RWPE2 (cell line): ENCODE data around the gene KCNMA1.

Source experiments
- ATAC-seq: fragments of 200-7000 bp; cut with Tn5 transposase; 3 replicates; pipeline ENCODE4 v1.9.1; 2021; ENCODE audit warnings: low read depth
- DNase-seq: peaks from one replicate; pipeline ENCODE4 v3.0.0-alpha.2; 2020; ENCODE audit warnings: low spot score
- H3K27ac ChIP-seq: fragments of 450-650 bp; 2 replicates; pipeline ENCODE4 v1.5.1; 2017; ENCODE audit warnings: mild to moderate bottlenecking; ENCODE audit not compliant: poor library complexity, severe bottlenecking
- H3K27me3 ChIP-seq: fragments of 250-450 bp; sonication (Bioruptor Pico); 2 replicates; pipeline ENCODE4 v1.5.1; 2021; ENCODE audit warnings: mild to moderate bottlenecking, moderate library complexity; ENCODE audit not compliant: insufficient read depth, poor library complexity, severe bottlenecking
- H3K36me3 ChIP-seq: fragments of 250-450 bp; sonication (Bioruptor Pico); 2 replicates; pipeline ENCODE4 v1.5.1; 2020; ENCODE audit warnings: low read depth, mild to moderate bottlenecking, moderate library complexity
- H3K4me1 ChIP-seq: fragments of 250-450 bp; sonication (Bioruptor Pico); 2 replicates; pipeline ENCODE4 v1.5.1; 2021; ENCODE audit warnings: mild to moderate bottlenecking, moderate library complexity; ENCODE audit not compliant: insufficient read depth, poor library complexity, severe bottlenecking
- H3K4me3 ChIP-seq: fragments of 250-450 bp; sonication (Bioruptor Pico); 2 replicates; pipeline ENCODE4 v1.5.1; 2021; ENCODE audit warnings: mild to moderate bottlenecking, moderate library complexity; ENCODE audit not compliant: severe bottlenecking
- H3K9me3 ChIP-seq: fragments of 250-450 bp; sonication (Bioruptor Pico); 2 replicates; pipeline ENCODE4 v1.5.1; 2021; ENCODE audit warnings: mild to moderate bottlenecking, moderate library complexity; ENCODE audit not compliant: severe bottlenecking
- CTCF ChIP-seq: fragments of 450-650 bp; IDR thresholded peaks from one replicate; pipeline ENCODE4 v1.5.1; 2017; ENCODE audit warnings: mild to moderate bottlenecking, moderate library complexity; ENCODE audit not compliant: poor library complexity, severe bottlenecking

KCNMA1 gene

GRCh38 chr10:77537720-77538373 is 99.8 kb downstream of the KCNMA1 start:
- H3K27me3 ChIP-seq = no peaks in the 10 kb centered on the region
- no peak overlapping the region for H3K4me3 ChIP-seq
- H3K4me1 ChIP-seq = peaks cover 24% of the 10 kb centered on the region
- DNase-seq (no peak), ATAC-seq (no peak)
- no peak for TF ChIP-seq CTCF
- H3K36me3 ChIP-seq = no peaks in the 10 kb centered on the region
- peaks cover 3% of the 10 kb centered on the region for H3K9me3 ChIP-seq
- H3K27ac ChIP-seq = no peak overlapping the region

GRCh38 chr10:77537071-77537470 is 100.5 kb downstream of the KCNMA1 start:
- no peaks in the 10 kb centered on the region for H3K27me3 ChIP-seq
- H3K4me3 ChIP-seq = no peak overlapping the region
- H3K4me1 ChIP-seq = peaks cover 30% of the 10 kb centered on the region
- H3K9me3 ChIP-seq = peaks cover 3% of the 10 kb centered on the region
- no peak for TF ChIP-seq CTCF
- ATAC-seq (no peak), DNase-seq (no peak)
- H3K27ac ChIP-seq = no peak overlapping the region
- no peaks in the 10 kb centered on the region for H3K36me3 ChIP-seq

GRCh38 chr10:77533887-77534278 is 103.7 kb downstream of the KCNMA1 start:
- TF ChIP-seq CTCF = no peak
- DNase-seq (no peak), ATAC-seq (peak; percentile 42; the same call in 2 of the 3 replicates)
- H3K27me3 ChIP-seq = no peaks in the 10 kb centered on the region
- H3K36me3 ChIP-seq = no peaks in the 10 kb centered on the region
- no peak overlapping the region for H3K4me3 ChIP-seq
- H3K9me3 ChIP-seq = no peaks in the 10 kb centered on the region
- H3K4me1 ChIP-seq = peaks cover 41% of the 10 kb centered on the region
- peak overlapping the region; percentile 51 for H3K27ac ChIP-seq

GRCh38 chr10:77533146-77533886 is 104.3 kb downstream of the KCNMA1 start:
- peaks cover 40% of the 10 kb centered on the region for H3K4me1 ChIP-seq
- peak overlapping the region; percentile 51 for H3K27ac ChIP-seq
- H3K4me3 ChIP-seq = no peak overlapping the region
- H3K36me3 ChIP-seq = no peaks in the 10 kb centered on the region
- TF ChIP-seq CTCF = no peak
- ATAC-seq (no peak), DNase-seq (no peak)
- no peaks in the 10 kb centered on the region for H3K27me3 ChIP-seq
- no peaks in the 10 kb centered on the region for H3K9me3 ChIP-seq

- Histone ChIP-seq H3K4me1 (peaks cover 40% of the 10 kb centered on the region), H3K9me3 (no peaks in the 10 kb centered on the region), H3K36me3 (no peaks in the 10 kb centered on the region), H3K27ac (peak overlapping the region; percentile 51), H3K27me3 (no peaks in the 10 kb centered on the region), H3K4me3 (no peak overlapping the region)
- TF ChIP-seq CTCF = no peak
- DNase-seq (no peak), ATAC-seq (no peak; the same call in 2 of the 3 replicates)
Observed at GRCh38 chr10:77532068-77532467, 105.5 kb downstream of the KCNMA1 start.
